DMS53 (cell line): ENCODE data around the gene JARID2.

Source experiments
- DNase-seq: peaks from one replicate; lab custom pipeline; 2025; lab: John Stamatoyannopoulos, UW

Gene JARID2

DNA sequence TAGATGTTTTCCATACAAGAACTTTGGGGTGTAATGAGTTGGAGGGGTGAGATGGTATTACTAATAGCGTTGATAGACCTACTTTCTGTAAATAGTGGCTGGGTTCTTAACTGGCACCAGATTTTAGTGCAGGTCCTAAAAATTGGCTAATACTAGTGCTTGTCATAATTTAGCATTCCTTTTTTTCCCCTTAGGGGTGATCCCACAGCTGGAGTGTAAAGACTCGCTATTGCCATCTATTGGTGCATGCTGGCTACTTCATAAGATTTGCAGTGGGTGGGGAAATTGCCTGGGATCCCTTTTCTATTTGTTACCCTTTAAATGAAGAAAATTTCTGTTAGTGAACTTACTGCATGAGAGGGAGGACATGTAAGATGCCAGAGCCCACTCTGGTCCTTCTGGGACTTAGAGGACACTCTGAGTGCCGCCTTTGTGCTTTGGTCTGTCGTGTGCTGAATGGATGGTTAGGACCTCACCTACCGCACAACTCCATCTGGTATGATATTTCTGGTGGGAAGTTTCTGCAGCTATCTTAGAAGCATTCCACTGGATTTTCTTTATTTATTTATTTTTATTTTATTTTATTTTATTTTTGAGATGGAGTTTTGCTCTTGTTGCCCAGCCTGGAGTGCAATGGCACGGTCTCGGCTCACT, 195.5 kb downstream of the JARID2 start:
- peak; percentile 75 for DNase-seq

DNA sequence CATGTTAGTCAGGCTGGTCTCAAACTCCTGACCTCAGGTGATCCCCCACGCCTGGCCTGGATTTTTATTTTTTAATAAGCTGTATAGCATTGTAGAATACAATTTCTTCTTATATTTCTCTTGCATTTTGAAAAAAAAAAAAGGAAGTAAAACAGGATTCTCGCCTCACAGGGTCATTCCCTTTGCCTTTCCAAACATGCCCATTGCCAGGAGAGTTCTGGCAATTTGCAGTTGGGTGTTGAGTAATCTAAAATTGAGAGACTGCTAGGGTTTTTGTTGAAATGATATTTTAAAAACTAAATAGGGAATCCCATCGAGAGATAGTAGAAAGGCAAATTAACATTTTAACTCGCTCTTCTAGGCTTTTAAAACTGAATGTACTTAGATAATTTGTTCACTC, 196.1 kb downstream of the JARID2 start:
- DNase-seq: no peak

DNA sequence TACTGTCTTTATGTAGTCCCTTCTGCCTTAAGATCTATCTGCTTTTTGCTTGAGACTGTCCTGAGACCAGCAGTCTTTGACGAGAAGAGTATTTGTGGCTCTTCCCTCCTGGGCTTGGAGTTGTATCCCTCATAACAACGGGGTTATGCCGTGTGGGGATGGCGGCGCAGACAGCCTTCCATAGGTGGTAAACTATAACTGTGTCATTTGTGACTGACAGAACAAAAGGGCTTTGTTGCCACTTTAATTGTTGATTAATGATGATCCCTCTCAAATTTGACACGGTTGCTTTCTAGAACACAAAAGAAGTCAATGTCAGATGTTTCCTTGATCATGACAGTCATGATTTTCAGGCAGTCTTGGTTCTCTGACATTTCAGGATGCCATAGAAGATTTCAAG, 196.6 kb downstream of the JARID2 start:
- no peak for DNase-seq

DNA sequence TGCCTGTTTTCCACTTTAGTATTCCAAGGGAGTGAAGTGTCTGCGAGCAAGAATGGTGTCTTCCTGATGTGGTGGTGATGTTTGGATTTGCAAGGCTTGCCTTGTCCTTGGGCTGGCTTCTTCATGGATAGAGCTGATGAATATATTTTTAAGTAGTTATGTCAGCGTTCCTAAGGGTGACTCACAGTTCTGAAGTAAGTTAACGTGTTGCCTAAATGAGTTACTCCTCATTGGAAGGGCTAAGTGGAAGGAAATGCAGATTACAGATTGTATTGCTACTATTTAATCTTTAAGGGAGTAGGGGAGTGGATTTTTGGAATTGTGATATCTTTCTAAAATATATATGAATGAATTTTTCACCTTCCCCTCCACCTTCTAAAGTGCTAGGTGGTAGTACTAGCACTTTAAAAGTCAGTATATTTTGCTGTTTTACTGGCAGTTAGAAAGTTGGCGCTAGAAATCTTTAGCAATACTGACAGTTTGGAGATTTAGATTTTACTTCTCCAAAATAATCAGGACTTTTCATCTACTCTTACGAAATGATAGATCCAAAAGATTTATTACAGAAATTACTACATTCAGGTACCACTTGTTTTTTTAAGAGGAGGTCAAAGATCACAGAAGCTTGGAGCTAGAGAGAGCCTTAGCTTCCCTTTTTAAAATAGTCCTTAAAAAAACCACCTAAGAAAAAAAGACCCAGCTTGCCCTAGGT, 197.4 kb downstream of the JARID2 start:
- DNase-seq: no peak

DNA sequence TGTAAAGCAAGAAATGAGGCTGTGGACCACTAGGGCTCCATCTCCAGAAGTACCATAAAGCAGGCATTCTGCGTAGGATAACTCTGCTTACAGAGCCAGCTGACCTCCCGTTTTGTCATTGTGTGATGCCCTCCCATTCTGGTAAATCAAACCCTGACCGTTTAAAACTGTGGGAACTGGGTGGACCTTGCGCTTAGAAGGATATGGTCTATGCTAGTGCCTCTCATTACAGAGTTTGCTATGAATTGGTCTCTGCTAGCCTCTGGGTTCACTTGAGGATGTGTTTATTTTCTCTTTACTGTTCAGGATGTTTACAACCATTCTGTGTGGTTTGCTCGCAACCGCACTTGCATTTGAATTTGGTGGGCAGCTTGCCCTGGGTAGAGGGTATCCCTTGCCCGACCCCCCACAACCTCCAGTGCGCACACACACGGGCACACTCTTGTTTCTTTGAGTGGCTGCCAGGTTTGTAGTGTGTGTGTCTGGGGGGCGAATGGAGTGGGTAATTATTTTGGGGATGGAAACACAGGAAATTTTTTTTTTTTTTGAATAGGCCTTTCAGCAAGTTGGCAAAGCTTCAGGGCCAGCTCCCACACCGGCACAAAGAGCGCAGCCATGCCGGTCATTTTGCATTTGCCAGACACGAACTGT, 198.3 kb downstream of the JARID2 start:
- no peak for DNase-seq

DNA sequence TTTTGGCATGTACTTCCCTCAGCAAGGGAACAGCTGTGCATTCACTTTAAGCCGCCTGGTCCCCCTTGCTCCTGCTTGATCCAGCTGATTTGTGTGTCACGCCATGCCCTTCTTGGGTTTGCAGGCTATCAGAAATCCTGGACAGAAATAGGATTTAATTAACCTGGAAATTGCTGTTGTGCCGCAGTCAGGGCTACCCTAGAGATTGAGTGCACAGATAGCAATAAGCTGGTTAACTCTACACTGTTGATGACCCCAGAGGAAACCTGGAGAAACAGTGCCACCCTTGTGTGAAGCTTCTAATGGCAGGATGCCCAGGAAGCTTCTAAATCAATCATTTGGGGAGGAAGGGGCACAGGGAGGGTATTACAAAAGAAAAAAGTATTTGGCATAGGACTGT, 199.0 kb downstream of the JARID2 start:
- peak; percentile 39 for DNase-seq

DNA sequence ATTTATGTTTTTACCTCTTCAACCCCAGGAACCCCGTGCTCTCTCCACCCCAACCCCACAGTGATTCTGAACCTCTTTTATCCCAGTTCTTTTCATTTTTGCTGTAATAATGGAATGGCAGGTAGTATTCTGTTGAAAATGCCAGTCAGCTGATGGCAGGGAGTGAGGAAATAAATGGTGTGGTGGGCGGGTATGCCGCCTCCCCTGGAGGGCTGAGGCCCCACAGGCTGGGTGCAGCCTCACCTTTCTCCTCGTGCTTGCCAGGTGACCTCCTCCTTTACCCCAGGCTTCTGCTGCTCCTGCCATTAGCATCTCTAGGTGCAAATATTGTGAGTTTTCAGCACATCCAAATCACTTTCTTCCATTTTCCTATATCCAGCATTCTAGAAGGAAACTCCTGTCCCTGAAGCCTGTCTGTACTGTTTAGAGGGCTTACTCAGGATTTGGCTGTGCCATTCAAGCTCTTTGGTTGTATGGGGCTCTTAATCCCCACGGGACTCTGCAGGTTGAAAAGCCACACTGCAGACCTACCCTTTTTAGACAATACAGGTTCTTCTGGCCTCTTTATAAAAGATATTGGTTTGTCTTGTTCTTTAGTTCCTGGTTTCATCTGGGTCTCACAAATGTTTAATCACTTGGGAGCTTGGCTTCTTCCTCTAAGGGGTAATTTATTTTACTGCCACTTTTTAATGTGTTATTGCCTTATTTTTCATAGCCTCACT, 201.8 kb downstream of the JARID2 start:
- no peak for DNase-seq

DNA sequence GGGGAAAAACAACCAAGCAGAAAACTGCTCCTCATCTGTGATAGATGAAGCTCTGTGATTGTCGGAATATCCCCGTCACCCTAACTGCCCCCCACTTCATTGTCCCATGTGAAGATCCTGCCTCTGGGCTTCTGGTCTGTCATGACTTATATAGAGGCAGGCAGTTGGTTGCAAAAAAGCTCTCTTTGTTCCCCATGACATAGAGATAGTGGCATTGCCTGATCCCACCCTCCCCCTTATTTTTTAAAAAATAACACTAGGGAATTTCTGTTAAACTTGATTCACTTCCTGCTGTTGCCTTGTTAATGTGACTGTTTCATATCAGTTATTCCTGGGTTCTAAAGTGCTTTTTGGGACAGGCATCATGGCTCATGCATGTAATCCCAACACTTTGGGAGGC, 203.1 kb downstream of the JARID2 start:
- DNase-seq: no peak

DNA sequence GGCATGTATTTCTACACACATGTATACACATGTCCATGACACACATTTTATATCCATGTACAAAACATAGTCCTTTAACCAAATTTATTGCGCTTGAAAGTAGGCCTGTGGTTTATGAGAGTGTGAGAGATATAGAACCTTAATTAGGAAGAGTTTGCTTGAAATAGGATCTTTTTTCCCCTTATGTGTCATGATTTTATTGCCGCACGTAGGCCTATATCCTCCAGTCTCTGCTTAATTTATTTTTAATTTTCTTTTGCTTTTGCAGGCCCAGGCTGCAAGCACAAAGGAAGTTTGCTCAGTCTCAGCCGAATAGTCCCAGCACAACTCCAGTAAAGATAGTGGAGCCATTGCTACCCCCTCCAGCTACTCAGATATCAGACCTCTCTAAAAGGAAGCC, 205.9 kb downstream of the JARID2 start:
- no peak for DNase-seq

DNA sequence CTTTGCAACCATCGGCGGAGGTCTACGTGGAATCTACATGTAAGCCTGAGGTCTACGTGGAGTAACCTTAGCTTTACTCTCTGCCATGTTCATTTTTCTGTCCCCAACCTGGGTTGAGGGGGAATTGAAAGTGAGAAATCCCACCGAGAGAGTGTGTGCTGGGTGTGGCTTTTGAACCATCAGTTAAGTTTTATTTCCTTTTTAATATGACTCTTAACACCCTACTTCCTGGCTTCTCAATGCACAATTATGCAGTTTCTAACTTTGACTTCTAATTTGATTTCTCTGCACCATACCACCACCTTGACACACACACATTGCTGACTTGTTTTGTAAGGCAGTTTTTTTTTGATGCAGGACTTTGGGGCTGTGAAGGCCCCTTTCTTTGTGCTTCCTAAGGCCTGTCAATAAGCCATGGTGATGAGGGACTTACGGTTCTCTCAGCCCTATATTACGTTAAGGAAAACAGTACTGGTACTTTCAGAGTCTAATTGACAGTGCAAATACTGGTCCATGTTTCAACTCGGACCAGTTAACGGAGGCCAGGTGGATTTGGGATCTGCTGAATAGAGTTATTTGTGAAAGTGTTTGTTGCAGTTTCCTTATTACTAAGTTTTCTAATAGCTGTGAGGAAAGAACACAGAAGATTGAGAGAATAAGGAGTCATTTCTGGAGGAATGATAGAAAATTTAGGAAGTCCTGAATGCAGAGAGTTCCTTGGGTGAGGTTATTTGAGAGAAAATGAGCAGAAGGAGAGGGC, 206.5 kb downstream of the JARID2 start:
- DNase-seq: no peak

DNA sequence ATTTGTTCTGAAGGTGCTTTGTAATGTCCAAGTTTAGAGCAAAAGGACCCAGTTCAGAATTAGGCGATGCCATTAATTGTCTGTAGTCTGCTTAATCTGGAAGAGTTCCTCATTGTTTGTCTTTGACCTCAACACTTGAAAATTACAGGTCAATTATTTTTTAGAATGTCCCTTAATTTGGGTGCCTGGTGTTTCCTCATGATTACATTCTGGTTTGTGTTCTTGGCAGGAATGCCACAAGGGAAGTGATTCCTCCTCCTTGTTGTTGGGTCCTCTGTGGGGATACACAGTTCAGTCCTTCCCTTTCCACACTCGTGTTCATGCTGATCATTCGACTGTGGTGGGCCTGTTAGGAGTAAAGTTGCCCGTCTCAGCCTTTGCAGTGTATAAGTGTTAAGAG, 207.3 kb downstream of the JARID2 start:
- DNase-seq: no peak

DNA sequence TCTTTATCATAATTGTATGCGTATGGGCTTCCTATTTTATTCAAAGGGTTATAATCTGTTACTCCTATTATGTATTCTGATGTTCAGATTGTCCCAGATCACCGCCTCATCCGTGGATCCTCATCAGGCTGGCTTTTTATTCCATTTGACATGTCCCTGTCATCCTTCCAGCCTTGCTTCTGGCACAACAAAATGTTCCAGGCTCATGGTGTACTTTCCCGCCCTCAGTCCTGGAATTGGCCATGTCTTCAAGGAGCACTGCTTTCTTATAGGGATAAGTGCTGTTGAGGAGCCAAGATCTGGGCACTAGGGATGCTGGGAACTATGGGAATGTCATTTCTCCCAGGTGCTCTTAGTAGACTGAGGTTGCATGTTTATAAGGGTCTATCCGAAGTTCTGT, 207.8 kb downstream of the JARID2 start:
- DNase-seq: no peak

DNA sequence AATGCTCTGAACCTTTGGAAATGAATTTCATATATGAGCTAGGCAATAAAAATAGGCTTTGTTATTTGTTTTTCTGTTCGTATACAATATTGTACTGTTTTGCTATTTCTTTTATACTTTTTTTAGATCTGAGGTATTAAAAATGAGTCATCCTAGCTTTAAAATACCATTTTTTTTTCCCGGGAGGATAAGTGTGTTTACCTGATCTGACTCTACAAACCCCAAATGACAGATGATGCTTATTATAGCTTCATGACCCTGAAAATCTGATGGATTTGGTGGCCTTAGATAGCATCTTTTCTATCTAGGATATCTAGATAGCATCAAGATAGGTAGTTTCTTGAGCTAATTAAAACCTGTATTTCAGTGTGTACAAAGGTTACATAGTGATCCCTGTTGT, 210.6 kb downstream of the JARID2 start:
- DNase-seq: peak; percentile 26

DNA sequence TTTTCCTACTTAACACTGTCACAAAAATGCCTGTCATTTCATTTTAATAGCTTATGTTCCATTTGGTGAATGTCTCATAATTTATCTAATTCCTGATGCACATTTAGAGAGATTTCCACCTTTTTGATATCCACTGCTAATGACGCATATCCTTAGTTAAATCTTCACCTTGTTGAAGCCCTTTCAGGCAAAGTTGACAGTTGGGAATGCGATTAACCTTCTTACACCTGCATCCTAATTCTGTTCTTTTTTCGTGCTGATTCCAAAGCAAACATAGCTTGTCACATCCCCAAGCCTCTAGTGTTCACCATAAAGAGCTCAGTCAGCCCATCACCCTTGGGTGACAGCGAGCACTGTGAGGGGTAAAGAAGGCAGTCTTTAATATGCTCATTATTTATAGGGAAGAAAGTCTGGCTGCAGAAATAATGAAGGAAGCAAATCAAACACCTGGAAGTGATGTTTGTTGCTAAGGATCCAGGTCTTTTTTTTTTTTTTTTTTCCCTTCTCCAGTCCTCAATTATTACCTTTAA, 211.3 kb downstream of the JARID2 start:
- no peak for DNase-seq

DNA sequence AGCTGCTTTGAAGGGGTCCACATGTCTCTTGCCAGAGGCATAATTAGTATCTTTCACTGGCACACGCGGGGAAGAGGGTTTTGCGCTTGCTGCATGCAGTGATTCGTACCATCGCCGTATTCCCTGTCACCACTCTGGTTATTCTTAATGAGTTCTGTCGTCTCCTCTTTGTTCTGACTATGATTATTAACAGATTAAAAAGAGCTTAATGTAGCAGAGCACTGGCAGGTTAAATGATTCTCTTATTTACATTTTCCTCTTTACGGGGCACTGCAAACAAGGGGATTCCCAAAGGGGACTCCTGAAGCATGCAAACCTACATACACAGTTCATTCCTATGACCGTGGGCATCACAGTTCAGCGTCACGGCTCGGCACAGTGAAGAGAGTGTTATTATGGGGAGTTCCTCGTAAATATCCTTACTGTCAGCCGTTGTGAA, 212.2 kb downstream of the JARID2 start:
- DNase-seq: no peak

DNA sequence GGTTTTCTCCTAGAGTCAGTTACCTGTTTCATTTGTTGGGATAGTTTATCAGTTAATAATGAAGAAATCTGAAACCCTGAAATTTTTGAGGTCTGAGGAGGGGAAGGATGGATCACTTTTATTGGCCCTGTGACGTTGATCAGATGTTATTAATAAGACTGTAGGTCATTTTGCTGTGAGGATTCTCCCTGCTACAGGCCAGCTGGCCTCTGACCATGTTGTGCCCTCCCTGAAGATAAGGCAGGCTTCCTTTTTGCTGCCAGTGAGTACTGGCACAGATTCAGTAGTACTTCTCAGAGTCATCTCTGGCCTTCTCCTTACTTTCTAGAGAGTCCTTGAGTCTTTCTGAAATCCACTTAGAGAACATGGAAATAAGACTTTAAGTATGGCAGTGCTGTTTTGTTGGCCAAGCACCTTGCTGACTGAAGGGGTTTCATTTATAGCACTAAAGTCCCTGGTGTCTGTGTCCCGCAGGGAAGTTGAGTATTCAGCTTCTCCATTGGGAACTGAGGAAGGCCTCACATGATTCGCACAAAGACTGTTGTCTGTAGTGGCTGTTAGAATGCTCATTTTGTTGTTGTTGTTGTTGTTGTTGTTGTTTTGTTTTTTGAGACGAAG, 214.3 kb downstream of the JARID2 start:
- no peak for DNase-seq

DNA sequence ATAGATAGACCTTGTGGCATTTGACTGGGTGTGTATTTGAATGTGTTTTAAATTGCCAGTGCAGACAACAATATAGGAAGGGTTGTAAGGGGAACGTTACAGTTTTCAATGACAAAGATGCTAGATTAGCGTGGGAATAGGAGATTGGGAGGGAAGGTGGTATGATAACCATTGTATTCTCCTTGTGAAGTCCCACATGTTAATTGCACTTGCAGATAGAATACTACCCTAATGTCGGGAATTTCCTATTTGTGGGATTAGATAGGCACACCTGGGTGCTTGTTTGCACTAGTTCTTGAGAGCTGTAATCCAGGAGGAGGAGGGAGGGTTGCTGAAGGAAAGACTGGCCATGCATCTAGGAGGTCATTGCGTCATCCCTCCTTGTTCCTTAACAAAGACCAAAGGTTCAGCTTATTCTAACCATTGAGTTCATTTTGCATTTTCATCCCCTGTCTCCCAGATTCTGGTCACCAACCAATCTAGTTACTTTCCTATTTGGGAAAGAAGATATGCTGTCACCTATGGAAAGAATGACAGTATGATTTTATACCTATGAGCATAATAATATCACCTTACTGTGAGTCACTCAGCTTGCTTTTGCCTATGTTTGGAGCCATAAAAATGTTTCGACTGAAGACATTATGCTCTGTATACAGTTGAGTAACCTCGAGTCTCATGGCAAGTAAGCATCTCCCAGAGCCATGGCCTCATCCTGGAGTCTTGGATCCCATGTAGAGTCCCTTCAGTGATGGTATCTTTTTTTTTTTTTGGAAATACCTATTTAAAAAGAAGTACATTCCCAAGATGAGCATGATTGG, 215.5 kb downstream of the JARID2 start:
- peak; percentile 46 for DNase-seq

DNA sequence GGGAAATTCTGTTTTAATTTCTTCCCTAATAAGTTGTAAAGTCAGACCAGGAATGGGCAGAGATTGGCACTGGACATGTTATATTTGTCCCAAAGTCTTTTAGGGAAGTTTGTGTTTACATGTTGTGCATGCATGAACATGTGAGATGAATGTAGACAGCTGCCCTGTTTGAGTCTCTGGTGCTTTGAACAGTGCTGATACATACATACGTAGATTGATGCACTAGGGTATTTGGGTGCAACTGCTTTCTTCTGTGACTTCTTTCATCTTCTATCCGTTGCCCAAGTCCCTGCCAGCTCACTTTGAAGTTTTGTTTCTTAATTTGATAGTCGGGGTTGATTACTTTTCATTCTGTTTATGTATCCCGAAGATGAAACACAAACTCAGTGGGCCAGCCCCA, 216.4 kb downstream of the JARID2 start:
- DNase-seq: no peak

DNA sequence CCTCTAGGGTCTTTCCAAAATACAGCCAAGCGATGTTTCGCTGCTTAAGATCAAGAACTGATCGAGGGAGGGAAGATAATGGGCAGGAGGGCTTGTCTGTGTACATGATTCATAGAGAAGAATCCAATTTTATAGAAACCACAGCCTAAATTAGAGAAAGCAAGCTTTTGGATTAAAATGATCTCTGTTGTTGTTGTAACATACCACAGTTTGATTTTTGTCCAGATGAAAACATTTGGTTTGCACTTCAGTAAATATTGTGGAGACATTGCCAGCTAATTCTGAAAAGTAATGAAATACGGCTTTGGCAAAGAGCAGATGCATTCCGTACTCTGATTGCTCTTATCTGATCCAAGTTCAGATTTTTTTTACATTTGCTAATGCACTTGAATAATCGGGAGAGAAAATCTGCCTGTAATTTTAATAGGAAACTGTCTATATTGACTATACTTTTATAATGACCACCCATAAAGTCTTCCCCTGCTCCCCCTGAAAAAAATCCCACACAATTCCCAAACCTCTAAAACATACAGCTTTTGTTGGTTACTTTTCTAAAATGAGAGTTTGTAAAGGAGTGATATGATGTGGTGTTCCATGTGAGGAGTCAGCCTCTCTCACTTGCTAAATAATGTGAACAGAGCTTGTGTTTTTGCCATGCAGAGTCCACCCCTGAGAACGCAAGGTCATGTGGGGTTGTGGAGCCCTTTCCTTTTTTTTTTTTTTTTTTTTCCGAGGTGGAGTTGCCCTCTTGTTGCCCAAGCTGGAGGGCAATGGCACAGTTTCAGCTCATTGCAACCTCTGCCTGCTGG, 217.1 kb downstream of the JARID2 start:
- DNase-seq: no peak
